ENCODE results near the gene IL11RA.
A peak's percentile ranks its signal among the peaks of the same experiment; 100 is the strongest.
"Not testable (repeated sequence)": the region's sequence is repeated elsewhere in the genome, so short reads cannot be mapped to it uniquely, and the experiment has no call there.

The IL11RA gene

DNA sequence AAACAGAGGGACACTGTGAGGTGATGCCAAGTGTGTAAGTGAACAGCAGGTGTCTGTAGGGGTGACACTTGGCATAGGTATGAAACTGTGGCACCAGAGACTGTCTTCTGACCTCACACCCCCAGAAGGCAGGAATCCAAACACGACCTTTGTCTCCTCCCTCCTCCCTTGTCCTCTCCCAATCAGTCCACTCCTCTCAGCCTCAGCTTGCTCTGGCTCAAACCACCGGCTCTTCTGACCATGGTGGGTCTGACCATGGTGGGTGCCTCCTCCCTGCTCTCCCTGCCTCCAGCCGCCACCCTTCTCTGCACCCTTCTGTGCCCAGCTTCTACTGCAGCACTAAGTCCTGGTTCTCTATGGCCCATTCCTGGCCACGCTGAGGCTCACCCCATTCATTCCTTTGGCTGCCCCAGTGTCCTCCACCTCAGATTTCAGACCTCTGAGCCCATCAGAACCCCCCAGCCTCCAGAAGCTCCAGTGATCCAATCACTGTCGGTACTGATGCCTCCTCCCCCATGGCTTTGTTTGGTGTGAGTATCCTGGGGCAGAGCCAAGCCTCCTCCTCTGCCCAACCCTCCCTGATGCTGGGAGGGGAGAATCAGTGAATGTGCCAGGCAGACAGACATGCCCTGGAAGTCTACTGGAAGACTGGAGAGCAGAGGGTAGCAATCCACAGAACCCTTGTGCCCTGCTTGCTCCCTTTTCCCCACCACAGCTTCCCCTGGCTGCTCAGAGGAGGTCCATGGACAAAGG is 21.4 kb upstream of the IL11RA start:
- no peak for DNase-seq

DNA sequence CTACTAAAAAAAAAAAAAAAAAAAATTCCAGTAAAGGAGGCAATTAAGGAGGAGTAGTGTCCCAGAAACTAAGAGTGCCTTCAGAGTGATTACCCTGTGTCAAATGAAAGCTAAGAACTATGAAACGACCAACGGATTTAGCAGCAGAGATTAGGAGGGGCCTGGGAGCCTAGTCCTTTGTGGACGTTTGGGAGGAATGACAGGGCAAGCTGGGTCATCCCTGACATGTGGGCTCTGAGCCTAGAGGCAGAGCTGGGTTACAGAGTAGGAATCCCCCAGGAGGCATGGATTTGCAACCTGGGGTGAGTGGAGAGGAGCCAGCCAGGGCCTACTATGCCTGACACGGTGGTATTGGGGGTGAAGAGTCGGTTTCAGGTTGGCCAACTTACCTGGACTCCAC is 18.8 kb upstream of the IL11RA start:
- DNase-seq = no peak

- peak; percentile 39 for DNase-seq
Measured at GRCh38 chr9:34633851-34634550, 18.0 kb upstream of the IL11RA start.

GRCh38 chr9:34634551-34635248 is 17.3 kb upstream of the IL11RA start:
- DNase-seq = no peak

GRCh38 chr9:34635556-34635955 is 16.4 kb upstream of the IL11RA start:
- no peak for DNase-seq

GRCh38 chr9:34636791-34637355 is 15.1 kb upstream of the IL11RA start:
- no peak for DNase-seq

- DNase-seq = peak; percentile 89
Measured at GRCh38 chr9:34637356-34638137, 14.4 kb upstream of the IL11RA start, which contains the start of gene SIGMAR1. Gene SIGMAR1, minus strand, starts transcription at chr9:34637787. Its CDS starts 90 bp downstream, at chr9:34637697.

DNA sequence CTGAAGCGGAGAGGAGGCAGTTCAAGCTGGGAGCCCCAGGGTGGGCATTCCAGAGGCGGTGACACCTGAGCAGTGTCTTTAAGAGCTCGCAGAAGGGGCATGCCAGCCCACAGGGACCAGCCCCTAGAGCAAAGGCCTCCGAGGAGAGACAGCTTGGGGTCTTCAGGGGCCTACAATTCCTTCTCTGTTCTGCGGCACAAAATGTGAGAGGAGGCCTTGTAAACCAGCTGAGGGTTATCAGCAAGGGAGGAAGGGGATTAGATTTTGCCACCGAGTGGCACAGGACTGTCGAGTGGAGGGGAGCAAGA is 13.9 kb upstream of the IL11RA start:
- no peak for DNase-seq

- DNase-seq = not testable (repeated sequence)
Measured at GRCh38 chr9:34639322-34639721, 12.7 kb upstream of the IL11RA start.

DNA sequence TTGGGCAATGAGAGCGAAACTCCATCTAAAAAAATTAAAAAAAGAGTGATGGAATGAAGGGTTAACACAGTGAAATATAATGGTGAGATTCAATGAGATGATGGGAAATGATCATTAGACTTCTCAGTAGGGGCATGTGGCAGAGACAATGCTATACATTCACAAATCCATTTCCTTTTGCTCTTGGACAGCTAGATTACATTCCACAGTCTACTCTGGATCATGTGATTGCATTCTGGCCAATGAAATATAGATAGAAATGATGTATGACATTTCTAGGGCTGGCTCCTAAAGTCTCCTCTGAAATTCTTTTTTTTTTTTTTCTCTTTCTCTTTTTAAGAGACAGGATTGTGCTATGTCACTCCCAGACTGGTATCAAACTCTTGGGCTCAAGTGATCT is 9.3 kb upstream of the IL11RA start:
- no peak for DNase-seq

GRCh38 chr9:34644766-34645314 is 7.1 kb upstream of the IL11RA start:
- DNase-seq = no peak

- peak; percentile 82 for DNase-seq
Measured at GRCh38 chr9:34646211-34647083, 5.5 kb upstream of the IL11RA start, which contains the start of gene GALT. Gene GALT, plus strand, starts transcription at chr9:34646675. Its CDS starts 30 bp downstream, at chr9:34646705.

- no peak for DNase-seq
Measured at GRCh38 chr9:34647084-34647403, 4.9 kb upstream of the IL11RA start.

DNA sequence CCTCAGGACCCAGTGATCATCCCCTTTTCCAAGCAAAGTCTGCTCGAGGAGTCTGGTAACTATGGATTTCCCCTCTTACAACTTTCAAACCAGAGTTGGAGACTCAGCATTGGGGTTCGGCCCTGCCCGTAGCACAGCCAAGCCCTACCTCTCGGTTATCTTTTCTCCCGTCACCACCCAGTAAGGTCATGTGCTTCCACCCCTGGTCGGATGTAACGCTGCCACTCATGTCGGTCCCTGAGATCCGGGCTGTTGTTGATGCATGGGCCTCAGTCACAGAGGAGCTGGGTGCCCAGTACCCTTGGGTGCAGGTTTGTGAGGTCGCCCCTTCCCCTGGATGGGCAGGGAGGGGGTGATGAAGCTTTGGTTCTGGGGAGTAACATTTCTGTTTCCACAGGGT is 4.3 kb upstream of the IL11RA start:
- no peak for DNase-seq

DNA sequence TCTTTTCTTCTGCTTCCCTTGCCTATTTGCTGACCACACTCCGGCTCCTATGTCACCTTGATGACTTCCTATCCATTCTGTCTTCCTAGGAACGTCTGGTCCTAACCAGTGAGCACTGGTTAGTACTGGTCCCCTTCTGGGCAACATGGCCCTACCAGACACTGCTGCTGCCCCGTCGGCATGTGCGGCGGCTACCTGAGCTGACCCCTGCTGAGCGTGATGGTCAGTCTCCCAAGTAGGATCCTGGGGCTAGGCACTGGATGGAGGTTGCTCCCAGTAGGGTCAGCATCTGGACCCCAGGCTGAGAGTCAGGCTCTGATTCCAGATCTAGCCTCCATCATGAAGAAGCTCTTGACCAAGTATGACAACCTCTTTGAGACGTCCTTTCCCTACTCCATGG is 3.3 kb upstream of the IL11RA start:
- no peak for DNase-seq

- no peak for DNase-seq
Measured at GRCh38 chr9:34650816-34651215, 1.2 kb upstream of the IL11RA start.

- DNase-seq = no peak
Measured at GRCh38 chr9:34651321-34651720, 664 bp upstream of the IL11RA start.

DNA sequence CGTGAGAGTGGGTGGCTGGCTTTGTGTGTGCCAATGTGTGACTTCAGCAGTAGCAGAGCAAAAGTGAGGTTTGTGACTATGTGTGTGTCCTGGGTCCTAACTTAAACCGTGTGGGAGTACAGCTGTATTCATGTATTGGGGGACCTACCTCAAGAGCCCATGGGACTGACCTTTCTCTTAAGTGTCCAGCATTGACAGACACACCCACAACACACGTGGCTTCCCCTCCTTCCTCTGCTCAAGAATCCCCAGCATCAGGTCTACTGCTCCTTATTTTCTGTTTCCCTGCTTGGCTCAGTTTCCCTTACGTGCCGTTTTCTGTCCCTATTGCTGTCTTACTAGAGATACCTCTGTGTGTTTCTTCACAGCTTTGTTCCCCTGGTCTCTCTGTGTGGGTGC is 616 bp downstream of the IL11RA start:
- no peak for DNase-seq

GRCh38 chr9:34653151-34654072 is 1.4 kb downstream of the IL11RA start:
- DNase-seq = no peak

DNA sequence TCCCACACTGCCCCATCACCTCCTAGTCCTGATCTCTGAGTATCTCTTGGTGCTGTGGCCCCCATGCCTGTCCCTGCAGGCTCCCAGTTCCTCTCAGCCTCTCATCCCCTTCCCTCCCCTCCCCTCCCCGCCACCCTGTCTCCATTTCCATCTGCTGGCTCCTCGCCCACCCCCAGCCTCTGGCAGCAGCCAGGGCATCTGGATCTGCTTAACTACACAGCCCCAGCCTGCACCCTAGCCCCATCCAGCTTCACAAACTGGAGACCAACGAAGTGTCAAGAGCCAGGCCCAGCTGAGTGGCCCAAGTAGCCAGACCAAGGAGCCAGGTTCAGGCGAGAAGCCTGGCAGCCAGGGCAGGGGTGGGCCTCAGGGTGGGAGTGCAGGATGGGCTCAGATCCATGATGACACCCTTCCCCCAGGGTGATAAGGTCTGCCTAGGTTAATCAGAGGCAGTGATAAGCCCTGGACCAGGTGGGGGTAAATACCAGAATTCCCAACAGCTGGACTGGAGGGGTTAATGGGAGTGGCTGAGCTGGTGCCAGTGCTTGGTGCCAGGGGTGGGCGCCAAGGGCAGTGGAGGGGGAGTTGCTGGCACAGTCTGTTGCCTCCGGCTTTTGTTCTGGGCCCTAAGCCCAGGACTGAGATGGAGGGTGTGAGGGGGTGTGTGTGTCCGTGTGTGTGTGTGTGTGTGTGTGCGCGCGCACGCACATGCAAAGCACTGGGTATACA is 2.5 kb downstream of the IL11RA start:
- no peak for DNase-seq

Measured in GDM1 (cell line).